ENCODE data around the gene CTNNAL1. TPM values are rescaled to one million over a fixed set of nuclear protein-coding genes. Genes with fewer than 3 reads are reported as not detected.
A peak's percentile ranks its signal among the peaks of the same experiment; 100 is the strongest.

CTNNAL1 gene
- total RNA-seq, 1 donor from 2014 or later = 61.9 TPM

DNA sequence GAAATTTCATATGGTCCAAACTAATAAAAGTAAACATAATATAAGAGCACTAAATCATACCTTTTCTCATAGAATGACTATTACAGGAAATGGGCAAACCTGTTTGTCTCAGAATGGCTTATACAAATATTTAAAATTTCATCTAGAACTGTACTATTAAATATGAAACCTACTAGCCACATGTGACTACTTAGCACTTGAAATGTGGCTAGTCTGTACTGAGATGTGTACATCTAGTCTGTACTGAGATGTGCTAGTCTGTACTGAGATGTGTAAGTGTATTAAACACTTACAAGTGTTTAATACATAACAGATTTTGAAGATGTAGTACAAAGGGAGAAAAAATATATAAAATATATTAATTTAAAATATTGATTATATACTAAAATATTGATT is 56.7 kb downstream of the CTNNAL1 start:
- no peaks in the 10 kb centered on the region for H3K27me3 Mint-ChIP-seq (ENCODE audit: low read depth)
- H3K9me3 Mint-ChIP-seq = no peaks in the 10 kb centered on the region
- no peak overlapping the region for H3K4me3 Mint-ChIP-seq
- H3K27ac Mint-ChIP-seq (ENCODE audit: unreplicated experiment) = no peak overlapping the region
- DNase-seq (ENCODE audit: low read depth, low spot score) = no peak
- TF ChIP-seq, protein P1, sequence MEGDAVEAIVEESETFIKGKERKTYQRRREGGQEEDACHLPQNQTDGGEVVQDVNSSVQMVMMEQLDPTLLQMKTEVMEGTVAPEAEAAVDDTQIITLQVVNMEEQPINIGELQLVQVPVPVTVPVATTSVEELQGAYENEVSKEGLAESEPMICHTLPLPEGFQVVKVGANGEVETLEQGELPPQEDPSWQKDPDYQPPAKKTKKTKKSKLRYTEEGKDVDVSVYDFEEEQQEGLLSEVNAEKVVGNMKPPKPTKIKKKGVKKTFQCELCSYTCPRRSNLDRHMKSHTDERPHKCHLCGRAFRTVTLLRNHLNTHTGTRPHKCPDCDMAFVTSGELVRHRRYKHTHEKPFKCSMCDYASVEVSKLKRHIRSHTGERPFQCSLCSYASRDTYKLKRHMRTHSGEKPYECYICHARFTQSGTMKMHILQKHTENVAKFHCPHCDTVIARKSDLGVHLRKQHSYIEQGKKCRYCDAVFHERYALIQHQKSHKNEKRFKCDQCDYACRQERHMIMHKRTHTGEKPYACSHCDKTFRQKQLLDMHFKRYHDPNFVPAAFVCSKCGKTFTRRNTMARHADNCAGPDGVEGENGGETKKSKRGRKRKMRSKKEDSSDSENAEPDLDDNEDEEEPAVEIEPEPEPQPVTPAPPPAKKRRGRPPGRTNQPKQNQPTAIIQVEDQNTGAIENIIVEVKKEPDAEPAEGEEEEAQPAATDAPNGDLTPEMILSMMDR (conservative IDR thresholded peaks at IDR 0.05) = no peak
- peaks cover 2% of the 10 kb centered on the region for H3K36me3 Mint-ChIP-seq (ENCODE audit: low read depth)
- H3K4me1 Mint-ChIP-seq = no peaks in the 10 kb centered on the region

DNA sequence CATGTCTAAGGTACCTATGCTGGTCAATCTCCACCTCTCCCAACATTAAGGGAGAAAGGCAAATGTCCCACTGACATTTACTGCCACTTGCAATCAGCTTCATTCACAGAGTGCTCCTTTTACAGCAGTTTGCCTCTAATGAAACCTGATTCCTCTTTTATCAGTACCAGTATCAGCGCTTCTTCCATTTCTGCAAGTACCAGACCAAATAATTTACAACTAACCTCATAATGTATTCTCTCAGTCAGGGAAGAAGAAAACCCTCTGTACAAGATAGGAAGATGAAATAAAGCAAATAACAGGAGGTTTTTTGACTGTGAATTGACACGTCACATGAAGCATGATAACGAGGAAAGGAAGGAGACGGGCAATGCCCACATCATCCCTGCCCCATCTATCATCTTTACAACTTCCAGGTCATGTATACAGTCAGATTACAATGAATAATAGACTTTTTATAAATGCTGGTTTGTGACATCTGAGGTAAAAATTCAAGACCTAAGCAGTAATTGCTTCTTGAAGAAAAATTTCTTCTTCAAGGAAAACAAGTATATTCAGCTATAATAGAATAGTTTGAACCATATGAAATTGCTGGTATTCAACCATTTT is 57.2 kb downstream of the CTNNAL1 start:
- DNase-seq (ENCODE audit: low read depth, low spot score) = no peak
- H3K4me3 Mint-ChIP-seq = no peak overlapping the region
- no peaks in the 10 kb centered on the region for H3K27me3 Mint-ChIP-seq (ENCODE audit: low read depth)
- H3K36me3 Mint-ChIP-seq (ENCODE audit: low read depth) = peaks cover 3% of the 10 kb centered on the region
- H3K9me3 Mint-ChIP-seq = no peaks in the 10 kb centered on the region
- no peak overlapping the region for H3K27ac Mint-ChIP-seq (ENCODE audit: unreplicated experiment)
- H3K4me1 Mint-ChIP-seq = no peaks in the 10 kb centered on the region
- TF ChIP-seq, protein P1 (conservative IDR thresholded peaks at IDR 0.05) = no peak

DNA sequence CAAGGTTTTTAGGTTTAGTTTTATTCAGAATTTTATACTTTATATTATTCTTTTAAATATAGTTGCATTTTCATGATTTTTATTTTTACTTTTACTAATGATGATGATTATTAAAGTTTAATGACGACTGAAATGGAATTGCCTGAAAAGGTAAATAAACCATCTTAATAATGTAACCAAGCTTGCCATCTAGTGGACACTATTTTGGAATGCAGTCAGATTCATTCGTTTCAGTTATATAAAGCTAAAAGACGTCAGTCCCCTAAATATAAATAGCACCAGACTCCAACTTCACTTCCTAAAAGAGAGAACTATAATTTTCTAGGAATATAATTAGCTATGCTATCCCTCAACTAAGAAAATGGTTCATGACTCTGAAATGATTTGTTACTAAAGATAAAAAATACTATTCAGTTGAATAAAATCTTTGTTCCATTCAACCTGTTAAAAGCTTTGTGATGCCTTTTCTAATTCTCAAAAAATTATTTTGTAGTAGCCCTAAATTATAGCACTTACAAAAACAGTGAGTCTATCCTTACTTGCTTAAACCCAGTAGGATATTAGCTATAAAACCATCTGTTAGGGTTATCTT is 59.2 kb downstream of the CTNNAL1 start:
- Mint-ChIP-seq H3K27ac (ENCODE audit: unreplicated experiment) (no peak overlapping the region), H3K27me3 (ENCODE audit: low read depth) (no peaks in the 10 kb centered on the region), H3K4me3 (no peak overlapping the region), H3K36me3 (ENCODE audit: low read depth) (peaks cover 3% of the 10 kb centered on the region), H3K4me1 (no peaks in the 10 kb centered on the region), H3K9me3 (no peaks in the 10 kb centered on the region)
- TF ChIP-seq, protein P1 (conservative IDR thresholded peaks at IDR 0.05) = peak; percentile 85
- no peak for DNase-seq (ENCODE audit: low read depth, low spot score)

DNA sequence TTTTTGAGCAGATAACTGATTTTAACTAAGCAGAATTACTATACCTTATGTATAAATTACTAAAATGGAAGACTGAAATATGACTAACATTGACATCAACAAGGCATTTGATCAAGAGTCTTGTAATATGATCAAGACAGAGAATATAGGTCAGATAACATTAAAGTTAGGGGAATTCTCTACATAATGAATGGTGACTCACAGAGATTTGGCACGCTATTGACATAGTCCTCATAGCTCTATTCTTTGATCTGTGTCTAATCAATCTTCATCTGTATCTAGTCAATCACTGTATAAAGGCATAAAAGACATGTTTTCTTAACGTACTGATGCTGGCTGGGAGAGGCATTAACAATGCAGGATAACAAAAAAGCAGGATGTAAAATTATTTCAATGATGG is 61.7 kb downstream of the CTNNAL1 start:
- H3K4me1 Mint-ChIP-seq = no peaks in the 10 kb centered on the region
- H3K4me3 Mint-ChIP-seq = no peak overlapping the region
- H3K9me3 Mint-ChIP-seq = no peaks in the 10 kb centered on the region
- TF ChIP-seq, protein P1 (conservative IDR thresholded peaks at IDR 0.05) = no peak
- no peaks in the 10 kb centered on the region for H3K27me3 Mint-ChIP-seq (ENCODE audit: low read depth)
- H3K36me3 Mint-ChIP-seq (ENCODE audit: low read depth) = peaks cover 10% of the 10 kb centered on the region
- no peak overlapping the region for H3K27ac Mint-ChIP-seq (ENCODE audit: unreplicated experiment)
- DNase-seq (ENCODE audit: low read depth, low spot score) = no peak

DNA sequence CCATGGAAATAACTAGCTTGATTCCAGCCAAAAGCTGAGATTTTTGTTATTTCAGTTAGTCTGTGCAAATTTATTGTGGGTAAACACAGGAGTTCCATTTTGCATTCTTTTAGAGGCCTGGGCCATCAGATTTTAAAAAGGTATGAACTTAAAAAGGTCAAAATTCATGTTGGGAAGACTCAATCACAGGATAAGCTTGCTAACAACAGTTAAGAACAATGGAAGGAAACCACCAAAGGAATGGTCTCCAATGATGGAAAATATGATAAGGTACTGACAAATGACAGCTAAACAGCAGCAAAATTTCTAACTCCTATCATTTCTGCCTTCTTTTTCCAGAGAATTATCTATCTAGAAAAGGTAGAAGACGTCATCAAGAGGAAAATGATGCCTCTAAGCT is 63.1 kb downstream of the CTNNAL1 start:
- peaks cover 10% of the 10 kb centered on the region for H3K36me3 Mint-ChIP-seq (ENCODE audit: low read depth)
- H3K27me3 Mint-ChIP-seq (ENCODE audit: low read depth) = no peaks in the 10 kb centered on the region
- H3K4me1 Mint-ChIP-seq = no peaks in the 10 kb centered on the region
- H3K27ac Mint-ChIP-seq (ENCODE audit: unreplicated experiment) = no peak overlapping the region
- DNase-seq (ENCODE audit: low read depth, low spot score) = no peak
- H3K4me3 Mint-ChIP-seq = no peak overlapping the region
- no peaks in the 10 kb centered on the region for H3K9me3 Mint-ChIP-seq
- TF ChIP-seq, protein P1 (conservative IDR thresholded peaks at IDR 0.05) = no peak

All from neural crest cell (in vitro differentiated cells).